IPS DF 6.9 (cell line): ENCODE data around the gene EXOC4.

Experiments
- DNase-seq: peaks from one replicate; pipeline ENCODE4 v3.0.0-alpha.2; 2013; ENCODE audit warnings: low read depth, low spot score
- H3K27ac ChIP-seq: one replicate; pipeline ENCODE4 v1.5.1; 2013; ENCODE audit warnings: low read length, control low read depth
- H3K27me3 ChIP-seq: 2 replicates; pipeline ENCODE4 v1.6.1; 2013; ENCODE audit warnings: mild to moderate bottlenecking, low read length; ENCODE audit not compliant: control insufficient read depth, insufficient read depth
- H3K36me3 ChIP-seq: 2 replicates; pipeline ENCODE4 v1.6.1; 2013; ENCODE audit warnings: low read length; ENCODE audit not compliant: control insufficient read depth, insufficient read depth
- H3K4me1 ChIP-seq: 2 replicates; pipeline ENCODE4 v1.6.1; 2013; ENCODE audit warnings: low read length; ENCODE audit not compliant: control insufficient read depth, insufficient read depth
- H3K4me3 ChIP-seq: 2 replicates; pipeline ENCODE4 v1.5.1; 2013; ENCODE audit warnings: mild to moderate bottlenecking, low read length
- H3K9me3 ChIP-seq: 2 replicates; pipeline ENCODE4 v1.6.1; 2013; ENCODE audit warnings: low read length, inconsistent platforms; ENCODE audit not compliant: control insufficient read depth, insufficient read depth
- WGBS: extraction: QIAGEN DNeasy Blood & Tissue Kit; methylation state at CpG from one replicate; pipeline ENCODE4 v1.1.7; 2013; ENCODE audit warnings: mixed read lengths, missing lambda C conversion rate; ENCODE audit not compliant: insufficient read length, insufficient coverage; 5-methylcytosine and 5-hydroxymethylcytosine counted together

The EXOC4 gene

GRCh38 chr7:133501771-133502170, 248.9 kb downstream of the EXOC4 start:
- H3K4me1 ChIP-seq, result no peaks in the 10 kb centered on the region
- H3K9me3 ChIP-seq, result no peaks in the 10 kb centered on the region
- no peak for DNase-seq
- H3K36me3 ChIP-seq, result no peaks in the 10 kb centered on the region
- H3K4me3 ChIP-seq, result no peak overlapping the region
- WGBS, result no CpG with 5 or more reads among the region's 5 CpGs
- no peak overlapping the region for H3K27ac ChIP-seq
- H3K27me3 ChIP-seq, result no peaks in the 10 kb centered on the region

GRCh38 chr7:133502498-133502897, 249.6 kb downstream of the EXOC4 start:
- Histone ChIP-seq H3K4me3 (no peak overlapping the region), H3K27ac (no peak overlapping the region), H3K27me3 (no peaks in the 10 kb centered on the region), H3K36me3 (no peaks in the 10 kb centered on the region), H3K9me3 (no peaks in the 10 kb centered on the region), H3K4me1 (no peaks in the 10 kb centered on the region)
- no peak for DNase-seq
- no CpG with 5 or more reads among the region's 1 CpG for WGBS

GRCh38 chr7:133502972-133503371, 250.1 kb downstream of the EXOC4 start:
- no peaks in the 10 kb centered on the region for H3K27me3 ChIP-seq
- no peak overlapping the region for H3K27ac ChIP-seq
- no peaks in the 10 kb centered on the region for H3K9me3 ChIP-seq
- no peaks in the 10 kb centered on the region for H3K4me1 ChIP-seq
- no peak for DNase-seq
- H3K4me3 ChIP-seq, result no peak overlapping the region
- no peaks in the 10 kb centered on the region for H3K36me3 ChIP-seq
- no CpG with 5 or more reads among the region's 1 CpG for WGBS

- no peak overlapping the region for H3K27ac ChIP-seq
- H3K9me3 ChIP-seq, result no peaks in the 10 kb centered on the region
- no peaks in the 10 kb centered on the region for H3K27me3 ChIP-seq
- DNase-seq, result no peak
- no peak overlapping the region for H3K4me3 ChIP-seq
- 0 out of 2 replicates have a peak, but pooled peaks cover 1% of the 10 kb centered on the region for H3K4me1 ChIP-seq
- no peaks in the 10 kb centered on the region for H3K36me3 ChIP-seq
- WGBS, result no CpG with 5 or more reads among the region's 3 CpGs
Measured at GRCh38 chr7:133504825-133505224, 251.9 kb downstream of the EXOC4 start.

- DNase-seq, result no peak
- Histone ChIP-seq H3K4me3 (no peak overlapping the region), H3K36me3 (no peaks in the 10 kb centered on the region), H3K27ac (no peak overlapping the region), H3K4me1 (0 out of 2 replicates have a peak, but pooled peaks cover 1% of the 10 kb centered on the region), H3K27me3 (no peaks in the 10 kb centered on the region), H3K9me3 (no peaks in the 10 kb centered on the region)
- WGBS, result no CpG with 5 or more reads among the region's 5 CpGs
Measured at GRCh38 chr7:133509822-133510221, 256.9 kb downstream of the EXOC4 start.

- H3K27me3 ChIP-seq, result no peaks in the 10 kb centered on the region
- H3K27ac ChIP-seq, result no peak overlapping the region
- DNase-seq, result no peak
- H3K9me3 ChIP-seq, result no peaks in the 10 kb centered on the region
- no peaks in the 10 kb centered on the region for H3K36me3 ChIP-seq
- H3K4me3 ChIP-seq, result no peak overlapping the region
- 0 out of 2 replicates have a peak, but pooled peaks cover 1% of the 10 kb centered on the region for H3K4me1 ChIP-seq
- WGBS, result no CpG with 5 or more reads among the region's 4 CpGs
Measured at GRCh38 chr7:133510326-133511055, 257.6 kb downstream of the EXOC4 start.

- Histone ChIP-seq H3K36me3 (no peaks in the 10 kb centered on the region), H3K4me1 (0 out of 2 replicates have a peak, but pooled peaks cover 1% of the 10 kb centered on the region), H3K4me3 (no peak overlapping the region), H3K27me3 (no peaks in the 10 kb centered on the region), H3K27ac (no peak overlapping the region), H3K9me3 (no peaks in the 10 kb centered on the region)
- WGBS, result 100% methylated on average over 1 of the region's 3 CpGs
- no peak for DNase-seq
Measured at GRCh38 chr7:133511252-133511651, 258.4 kb downstream of the EXOC4 start.

GRCh38 chr7:133511708-133512107, 258.8 kb downstream of the EXOC4 start:
- H3K4me1 ChIP-seq, result 0 out of 2 replicates have a peak, but pooled peaks cover 1% of the 10 kb centered on the region
- no CpG with 5 or more reads among the region's 5 CpGs for WGBS
- no peak overlapping the region for H3K27ac ChIP-seq
- no peaks in the 10 kb centered on the region for H3K9me3 ChIP-seq
- H3K4me3 ChIP-seq, result no peak overlapping the region
- DNase-seq, result no peak
- H3K36me3 ChIP-seq, result no peaks in the 10 kb centered on the region
- no peaks in the 10 kb centered on the region for H3K27me3 ChIP-seq

GRCh38 chr7:133512560-133512959, 259.7 kb downstream of the EXOC4 start:
- no CpG with 5 or more reads among the region's 11 CpGs for WGBS
- H3K27ac ChIP-seq, result no peak overlapping the region
- H3K36me3 ChIP-seq, result no peaks in the 10 kb centered on the region
- no peak overlapping the region for H3K4me3 ChIP-seq
- H3K9me3 ChIP-seq, result no peaks in the 10 kb centered on the region
- 0 out of 2 replicates have a peak, but pooled peaks cover 1% of the 10 kb centered on the region for H3K4me1 ChIP-seq
- no peak for DNase-seq
- no peaks in the 10 kb centered on the region for H3K27me3 ChIP-seq

- Histone ChIP-seq H3K27me3 (no peaks in the 10 kb centered on the region), H3K27ac (no peak overlapping the region), H3K36me3 (no peaks in the 10 kb centered on the region), H3K4me3 (no peak overlapping the region), H3K9me3 (no peaks in the 10 kb centered on the region), H3K4me1 (no peaks in the 10 kb centered on the region)
- DNase-seq, result no peak
- WGBS, result no CpG with 5 or more reads among the region's 2 CpGs
Measured at GRCh38 chr7:133513608-133514007, 260.7 kb downstream of the EXOC4 start.

- Histone ChIP-seq H3K4me3 (no peak overlapping the region), H3K9me3 (no peaks in the 10 kb centered on the region), H3K36me3 (no peaks in the 10 kb centered on the region), H3K27me3 (no peaks in the 10 kb centered on the region), H3K27ac (no peak overlapping the region), H3K4me1 (no peaks in the 10 kb centered on the region)
- DNase-seq, result no peak
Measured at GRCh38 chr7:133514551-133514950, 261.7 kb downstream of the EXOC4 start.
